Fibroblast of lung (primary cell): Measurements from ENCODE around the gene USP53.

Source experiments
- EZH2 ChIP-seq: IDR thresholded peaks from 2 replicates; pipeline ENCODE4 v1.5.1; 2012; ENCODE audit warnings: low read length, control low read depth, mild to moderate bottlenecking; ENCODE audit errors: missing control alignments
- TF ChIP-seq, protein P1 (sequence below), 2 donors: IDR thresholded peaks in 1 of 2; conservative IDR thresholded peaks in 1 of 2; 1 replicate in 1 of 2; 2 replicates in 1 of 2; pipeline ENCODE4 v1.5.1; 2011 to 2012; ENCODE audit warnings: low read length in 2 of 2, control low read depth in 1 of 2, inconsistent platforms in 1 of 2, low read depth in 1 of 2, mild to moderate bottlenecking in 1 of 2

GRCh38 chr4:119314356-119314755, 101.8 kb downstream of the USP53 start:
- TF ChIP-seq, protein P1, sequence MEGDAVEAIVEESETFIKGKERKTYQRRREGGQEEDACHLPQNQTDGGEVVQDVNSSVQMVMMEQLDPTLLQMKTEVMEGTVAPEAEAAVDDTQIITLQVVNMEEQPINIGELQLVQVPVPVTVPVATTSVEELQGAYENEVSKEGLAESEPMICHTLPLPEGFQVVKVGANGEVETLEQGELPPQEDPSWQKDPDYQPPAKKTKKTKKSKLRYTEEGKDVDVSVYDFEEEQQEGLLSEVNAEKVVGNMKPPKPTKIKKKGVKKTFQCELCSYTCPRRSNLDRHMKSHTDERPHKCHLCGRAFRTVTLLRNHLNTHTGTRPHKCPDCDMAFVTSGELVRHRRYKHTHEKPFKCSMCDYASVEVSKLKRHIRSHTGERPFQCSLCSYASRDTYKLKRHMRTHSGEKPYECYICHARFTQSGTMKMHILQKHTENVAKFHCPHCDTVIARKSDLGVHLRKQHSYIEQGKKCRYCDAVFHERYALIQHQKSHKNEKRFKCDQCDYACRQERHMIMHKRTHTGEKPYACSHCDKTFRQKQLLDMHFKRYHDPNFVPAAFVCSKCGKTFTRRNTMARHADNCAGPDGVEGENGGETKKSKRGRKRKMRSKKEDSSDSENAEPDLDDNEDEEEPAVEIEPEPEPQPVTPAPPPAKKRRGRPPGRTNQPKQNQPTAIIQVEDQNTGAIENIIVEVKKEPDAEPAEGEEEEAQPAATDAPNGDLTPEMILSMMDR (conservative IDR thresholded peaks at IDR 0.05 in 1 of 2, IDR thresholded peaks at IDR 0.05 in 1 of 2; ENCODE audit: low read depth in 1 of 2, low read length in 2 of 2), result peak; percentile 62 to 69
- TF ChIP-seq EZH2, result no peak
